Uterus (tissue), 2 donors: ENCODE data around the gene OR13F1.

Source experiments
- POLR2A ChIP-seq, 2 donors: fragments of 450-650 bp; IDR thresholded peaks; one replicate each; pipeline ENCODE4 v1.6.1; 2016; ENCODE audit warnings: antibody characterized with exemption in 2 of 2, mild to moderate bottlenecking in 1 of 2, moderate library complexity in 1 of 2
- TF ChIP-seq, protein P1 (sequence below), 4 experiments: fragments of 200-600 bp in 2 of 4; fragments of 450-650 bp in 2 of 4; sonication (generic) in 2 of 4; IDR thresholded peaks; one replicate each; pipeline ENCODE4 v1.5.1; 2016 to 2019; ENCODE audit warnings: antibody characterized with exemption in 4 of 4, mild to moderate bottlenecking in 2 of 4, moderate library complexity in 1 of 4

DNA sequence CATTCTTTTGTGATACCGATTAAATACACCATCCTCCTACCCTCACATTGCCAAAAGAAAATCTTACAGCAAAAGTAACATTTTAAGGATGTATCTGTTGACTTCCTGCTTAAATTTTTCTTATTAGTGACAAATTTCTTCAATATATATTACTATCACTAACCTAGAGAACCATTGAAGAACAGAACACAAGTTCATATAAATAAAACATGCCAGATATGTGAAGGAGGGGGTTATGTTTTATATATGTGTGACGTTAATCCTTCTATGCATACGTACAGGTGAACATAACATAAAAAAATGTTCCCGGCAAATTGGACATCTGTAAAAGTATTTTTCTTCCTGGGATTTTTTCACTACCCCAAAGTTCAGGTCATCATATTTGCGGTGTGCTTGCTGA, at the start of gene OR13F1:
- TF ChIP-seq, protein P1, sequence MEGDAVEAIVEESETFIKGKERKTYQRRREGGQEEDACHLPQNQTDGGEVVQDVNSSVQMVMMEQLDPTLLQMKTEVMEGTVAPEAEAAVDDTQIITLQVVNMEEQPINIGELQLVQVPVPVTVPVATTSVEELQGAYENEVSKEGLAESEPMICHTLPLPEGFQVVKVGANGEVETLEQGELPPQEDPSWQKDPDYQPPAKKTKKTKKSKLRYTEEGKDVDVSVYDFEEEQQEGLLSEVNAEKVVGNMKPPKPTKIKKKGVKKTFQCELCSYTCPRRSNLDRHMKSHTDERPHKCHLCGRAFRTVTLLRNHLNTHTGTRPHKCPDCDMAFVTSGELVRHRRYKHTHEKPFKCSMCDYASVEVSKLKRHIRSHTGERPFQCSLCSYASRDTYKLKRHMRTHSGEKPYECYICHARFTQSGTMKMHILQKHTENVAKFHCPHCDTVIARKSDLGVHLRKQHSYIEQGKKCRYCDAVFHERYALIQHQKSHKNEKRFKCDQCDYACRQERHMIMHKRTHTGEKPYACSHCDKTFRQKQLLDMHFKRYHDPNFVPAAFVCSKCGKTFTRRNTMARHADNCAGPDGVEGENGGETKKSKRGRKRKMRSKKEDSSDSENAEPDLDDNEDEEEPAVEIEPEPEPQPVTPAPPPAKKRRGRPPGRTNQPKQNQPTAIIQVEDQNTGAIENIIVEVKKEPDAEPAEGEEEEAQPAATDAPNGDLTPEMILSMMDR (IDR thresholded peaks at IDR 0.05): no peak
- TF ChIP-seq POLR2A (IDR thresholded peaks at IDR 0.05): no peak
